NCI-H1048 (cell line): Measurements from ENCODE around the gene SLC27A2.
"Not testable (repeated sequence)": the region's sequence is repeated elsewhere in the genome, so short reads cannot be mapped to it uniquely, and the experiment has no call there.

Experiments used
- DNase-seq: peaks from one replicate; lab custom pipeline; 2025; lab: John Stamatoyannopoulos, UW

The SLC27A2 gene

DNA sequence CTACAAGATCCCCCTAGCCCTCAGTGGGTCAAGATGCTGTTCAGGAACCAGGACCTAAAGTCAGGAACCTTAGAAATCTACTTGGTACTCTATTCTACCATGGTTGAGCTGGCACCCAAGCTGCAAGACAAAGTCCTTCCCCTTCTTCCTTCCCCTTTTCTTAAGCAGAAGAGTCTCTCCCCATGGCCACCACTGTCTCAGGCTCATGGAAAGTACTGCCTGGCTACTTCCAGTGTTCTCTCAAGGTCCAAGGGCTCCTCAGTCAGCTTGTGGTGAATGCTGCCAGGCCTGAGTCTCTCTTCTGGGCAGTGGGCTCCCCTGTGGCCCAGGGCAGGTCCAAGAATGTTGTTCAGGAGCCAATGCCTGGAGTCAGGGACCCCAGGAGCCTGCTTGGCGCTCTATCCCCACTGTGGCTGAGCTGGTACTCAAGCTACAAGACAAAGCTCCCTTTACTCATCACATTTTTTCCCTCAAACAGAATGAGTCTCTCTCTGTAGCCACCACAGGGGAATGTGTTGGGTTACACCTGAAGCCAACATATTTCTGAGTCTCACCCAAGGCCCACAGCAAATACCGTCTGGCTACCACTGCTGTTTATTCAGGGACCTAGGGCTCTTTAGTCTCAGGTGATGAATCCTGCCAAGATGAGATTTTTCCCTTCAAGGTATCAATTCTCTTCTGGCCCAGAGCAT is 18.1 kb upstream of the SLC27A2 start:
- DNase-seq, result no peak

DNA sequence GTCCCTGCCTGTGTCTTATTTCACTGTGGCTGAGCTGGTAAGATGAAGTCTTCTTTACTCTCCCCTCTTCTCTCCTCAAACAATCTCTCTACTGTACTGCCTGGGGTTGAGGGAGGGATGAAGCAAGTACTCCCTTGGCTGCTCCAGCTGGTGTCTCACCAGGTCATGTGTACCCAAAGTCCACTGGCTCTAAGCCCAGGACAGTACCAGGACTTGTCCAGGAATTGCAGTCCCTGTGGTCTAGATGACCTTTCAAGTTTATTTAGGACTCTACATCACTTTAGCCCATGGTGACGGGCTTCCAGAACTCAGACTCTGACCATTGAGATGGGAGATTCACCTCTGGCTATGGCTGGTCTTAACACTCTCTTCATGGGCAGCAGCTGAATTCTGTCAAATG is 17.5 kb upstream of the SLC27A2 start:
- no peak for DNase-seq

DNA sequence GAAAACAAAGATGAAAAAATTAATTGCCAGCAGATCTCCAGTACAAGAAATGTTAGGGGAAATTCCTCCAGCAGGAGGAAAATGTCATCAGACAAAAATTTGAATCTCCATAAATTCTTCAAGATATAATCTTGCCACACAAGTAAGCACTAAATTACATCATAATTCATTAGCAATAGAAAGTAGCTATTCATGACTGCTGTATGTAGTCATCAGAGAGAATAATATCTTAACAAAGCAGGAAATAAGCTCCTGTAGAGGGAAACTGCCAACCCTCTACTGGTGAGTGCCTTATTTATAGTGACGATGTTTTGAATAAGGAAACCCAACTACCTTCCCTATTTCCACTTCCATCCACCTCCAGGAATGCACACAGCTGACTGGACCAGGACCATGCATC is 15.8 kb upstream of the SLC27A2 start:
- no peak for DNase-seq

DNA sequence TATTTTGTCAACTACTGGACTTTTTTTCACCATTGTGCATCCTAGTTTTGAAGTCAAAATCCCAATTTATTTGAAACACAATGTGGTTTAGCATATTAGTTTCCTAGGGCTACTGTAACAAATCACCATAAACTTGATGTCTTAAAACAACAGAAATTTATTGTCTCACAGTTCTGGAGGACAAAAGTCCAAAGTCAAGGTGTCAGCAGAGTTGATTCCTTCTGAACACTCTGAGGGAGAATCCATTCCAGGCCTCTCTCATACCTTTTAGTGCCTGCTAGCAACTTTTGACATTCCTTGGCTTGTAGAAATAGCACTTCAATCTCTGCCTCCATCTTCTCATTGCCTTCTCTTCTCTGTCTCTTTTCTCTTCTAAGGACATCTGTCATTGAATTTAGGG is 14.9 kb upstream of the SLC27A2 start:
- DNase-seq, result no peak

DNA sequence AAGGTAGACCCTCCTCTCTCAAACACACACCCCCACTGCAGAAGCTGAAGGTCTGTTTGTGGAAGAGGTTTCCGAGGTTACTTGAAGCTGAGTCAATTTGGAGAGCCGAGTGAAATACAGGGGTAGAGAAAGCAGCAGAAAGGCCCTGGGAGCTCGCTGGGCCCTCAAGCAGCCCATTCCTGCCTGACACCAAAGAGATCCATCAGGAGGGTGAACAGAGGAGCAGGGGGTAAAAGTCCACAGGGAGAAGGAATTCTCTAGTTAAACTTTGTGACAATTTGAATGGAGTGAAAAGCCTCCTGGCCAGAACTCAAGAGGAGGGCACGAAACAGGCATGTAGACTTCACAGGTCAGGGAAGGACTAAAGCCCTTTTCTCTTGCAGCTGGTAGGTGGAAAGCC is 13.6 kb upstream of the SLC27A2 start:
- no peak for DNase-seq

DNA sequence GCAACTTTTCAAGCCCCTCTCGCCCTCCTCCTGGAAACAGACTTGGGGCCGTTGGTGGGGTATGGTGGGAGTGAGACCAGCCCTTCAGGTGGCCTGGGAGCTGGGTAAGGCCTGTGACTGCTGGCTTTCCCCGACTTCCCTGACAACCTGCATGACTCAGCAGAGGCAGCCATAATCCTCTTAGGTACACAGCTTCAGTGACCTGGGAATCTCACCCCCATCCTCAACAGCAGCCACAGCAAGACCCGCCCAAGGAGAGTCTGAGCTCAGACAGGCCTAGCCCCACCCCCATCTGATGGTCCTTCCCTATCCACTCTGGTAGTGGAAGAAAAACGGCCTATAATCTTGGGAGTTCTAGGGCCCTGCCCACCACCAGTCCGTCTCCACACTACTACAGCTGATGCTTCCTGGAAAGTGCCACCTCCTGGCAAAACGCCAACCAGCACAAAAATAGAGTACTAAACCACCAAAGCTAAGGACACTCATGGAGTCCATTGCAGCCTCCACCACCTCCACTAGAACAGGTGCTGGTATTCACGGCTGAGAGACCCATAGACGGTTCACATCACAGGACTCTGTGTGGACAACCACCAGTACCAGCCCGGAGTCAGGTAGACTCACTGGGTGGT is 13.1 kb upstream of the SLC27A2 start:
- no peak for DNase-seq

DNA sequence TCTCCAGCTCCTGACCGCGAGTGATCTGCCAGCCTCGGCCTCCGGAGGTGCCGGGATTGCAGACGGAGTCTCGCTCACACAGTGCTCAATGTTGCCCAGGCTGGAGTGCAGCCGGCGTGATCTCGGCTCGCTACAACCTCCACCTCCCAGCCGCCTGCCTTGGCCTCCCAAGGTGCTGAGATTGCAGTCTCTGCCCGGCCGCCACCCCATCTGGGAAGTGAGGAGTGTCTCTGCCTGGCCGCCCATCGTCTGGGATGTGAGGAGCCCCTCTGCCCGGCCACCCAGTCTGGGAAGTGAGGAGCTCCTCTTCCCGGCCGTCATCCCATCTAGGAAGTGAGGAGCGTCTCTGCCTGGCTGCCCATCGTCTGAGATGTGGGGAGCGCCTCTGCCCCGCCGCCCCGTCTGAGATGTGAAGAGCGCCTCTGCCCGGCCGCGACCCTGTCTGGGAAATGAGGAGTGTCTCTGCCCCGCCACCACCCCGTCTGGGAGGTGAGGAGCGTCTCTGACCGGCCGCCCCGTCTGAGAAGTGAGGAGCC is 9.6 kb upstream of the SLC27A2 start:
- DNase-seq, result not testable (repeated sequence)

DNA sequence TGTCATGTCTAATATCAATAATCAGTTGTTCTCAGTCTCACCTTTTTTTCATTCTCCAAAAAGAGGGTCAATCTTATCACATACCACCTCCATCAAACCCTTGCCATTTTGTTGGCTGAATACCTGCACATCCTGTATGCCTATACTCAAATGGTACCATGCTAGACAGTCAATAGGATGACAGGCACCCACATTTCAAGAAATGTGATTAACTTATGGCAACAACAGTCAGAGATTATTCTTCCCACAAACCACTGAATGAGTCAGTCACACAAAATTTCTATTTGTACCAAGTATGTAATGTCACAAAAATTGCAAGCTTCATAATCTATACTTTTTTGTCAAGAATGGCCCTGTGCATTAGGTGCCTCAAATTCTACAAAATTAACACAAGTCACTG is 5.1 kb upstream of the SLC27A2 start:
- DNase-seq, result no peak

DNA sequence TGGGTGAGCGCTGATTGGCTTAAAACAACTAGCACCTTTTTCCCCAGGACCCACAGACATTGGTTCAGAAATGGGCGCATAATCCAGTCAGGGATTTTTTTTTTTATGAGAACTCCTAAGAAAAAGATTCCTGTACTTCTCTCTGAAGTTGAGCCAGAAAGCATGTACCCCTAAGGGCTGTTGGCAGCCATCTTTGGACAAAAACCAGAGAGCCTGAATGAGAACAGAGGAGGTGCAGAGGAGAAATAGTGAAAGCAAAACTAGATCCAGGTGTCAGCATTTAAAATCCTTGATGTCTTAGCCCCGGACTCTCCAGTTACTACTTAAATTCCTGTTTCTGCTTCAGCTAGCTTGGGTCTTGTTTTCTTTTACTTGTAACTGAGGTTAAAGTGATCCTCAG is 1.9 kb upstream of the SLC27A2 start:
- DNase-seq, result no peak

DNA sequence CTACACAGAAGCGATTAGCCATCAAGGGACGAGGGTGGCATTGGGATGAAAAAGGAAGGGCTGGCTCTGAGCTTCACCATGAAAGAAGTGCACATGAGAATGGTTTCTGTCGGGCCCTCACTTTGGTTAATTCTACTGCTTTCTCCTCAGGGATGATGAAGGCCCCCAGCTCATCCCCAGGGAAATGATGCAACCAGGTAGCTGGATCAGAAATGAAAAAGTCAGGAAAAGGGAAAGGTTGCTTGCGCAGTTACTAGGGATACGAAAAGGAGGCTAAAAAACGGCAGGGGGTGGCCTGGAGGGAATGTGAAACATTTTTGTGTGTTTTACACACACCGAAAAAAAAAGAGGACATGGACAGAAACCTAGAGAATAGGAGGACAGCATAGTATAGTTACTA is 1.4 kb upstream of the SLC27A2 start:
- no peak for DNase-seq

DNA sequence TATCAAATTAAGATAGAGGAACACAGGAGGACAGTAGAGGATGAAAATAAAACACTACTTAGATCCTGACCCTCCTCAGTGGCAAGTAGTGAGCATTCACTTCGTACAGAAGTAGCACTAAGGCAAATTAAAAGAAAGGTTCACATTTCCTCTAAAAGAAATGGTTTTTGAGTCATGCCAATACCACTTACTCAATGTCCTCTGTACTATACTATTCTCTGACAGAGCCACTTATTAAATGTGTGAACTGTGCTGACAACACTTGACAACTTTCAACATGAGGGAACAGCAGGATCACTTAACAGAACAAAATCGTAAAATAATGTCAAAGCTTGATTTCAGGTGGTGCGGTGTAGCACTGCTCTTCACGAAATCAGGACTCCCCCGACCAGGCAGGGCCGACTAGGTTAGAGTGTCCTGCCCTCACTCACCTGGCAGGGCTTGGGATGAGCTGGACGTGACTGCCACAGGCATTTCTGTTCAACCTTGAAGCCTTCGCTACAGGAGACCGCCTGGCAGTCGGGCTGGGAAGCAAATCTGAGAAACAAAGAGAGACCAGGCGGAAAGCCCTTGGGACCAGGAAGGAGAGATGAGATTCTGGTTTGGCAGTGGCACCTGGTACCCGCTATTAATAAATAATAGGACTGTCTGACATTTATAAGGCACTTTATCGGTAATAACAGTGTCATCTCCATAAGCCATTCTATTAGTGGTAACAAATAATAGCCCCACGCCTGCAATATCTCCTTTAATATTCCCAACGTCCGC is 611 bp upstream of the SLC27A2 start:
- DNase-seq, result no peak

DNA sequence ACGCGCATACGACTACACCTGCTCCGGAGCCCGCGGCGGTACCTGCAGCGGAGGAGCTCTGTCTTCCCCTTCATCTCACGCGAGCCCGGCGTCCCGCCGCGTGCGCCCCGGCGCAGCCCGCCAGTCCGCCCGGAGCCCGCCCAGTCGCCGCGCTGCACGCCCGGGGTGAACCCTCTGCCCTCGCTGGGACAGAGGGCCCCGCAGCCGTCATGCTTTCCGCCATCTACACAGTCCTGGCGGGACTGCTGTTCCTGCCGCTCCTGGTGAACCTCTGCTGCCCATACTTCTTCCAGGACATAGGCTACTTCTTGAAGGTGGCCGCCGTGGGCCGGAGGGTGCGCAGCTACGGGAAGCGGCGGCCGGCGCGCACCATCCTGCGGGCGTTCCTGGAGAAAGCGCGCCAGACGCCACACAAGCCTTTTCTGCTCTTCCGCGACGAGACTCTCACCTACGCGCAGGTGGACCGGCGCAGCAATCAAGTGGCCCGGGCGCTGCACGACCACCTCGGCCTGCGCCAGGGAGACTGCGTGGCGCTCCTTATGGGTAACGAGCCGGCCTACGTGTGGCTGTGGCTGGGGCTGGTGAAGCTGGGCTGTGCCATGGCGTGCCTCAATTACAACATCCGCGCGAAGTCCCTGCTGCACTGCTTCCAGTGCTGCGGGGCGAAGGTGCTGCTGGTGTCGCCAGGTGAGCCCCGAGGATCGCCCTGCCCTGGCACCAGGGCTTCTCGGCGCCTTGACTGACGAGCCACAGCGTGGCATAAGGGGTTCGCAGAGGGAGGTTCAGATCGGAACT is 420 bp downstream of the SLC27A2 start:
- no peak for DNase-seq

DNA sequence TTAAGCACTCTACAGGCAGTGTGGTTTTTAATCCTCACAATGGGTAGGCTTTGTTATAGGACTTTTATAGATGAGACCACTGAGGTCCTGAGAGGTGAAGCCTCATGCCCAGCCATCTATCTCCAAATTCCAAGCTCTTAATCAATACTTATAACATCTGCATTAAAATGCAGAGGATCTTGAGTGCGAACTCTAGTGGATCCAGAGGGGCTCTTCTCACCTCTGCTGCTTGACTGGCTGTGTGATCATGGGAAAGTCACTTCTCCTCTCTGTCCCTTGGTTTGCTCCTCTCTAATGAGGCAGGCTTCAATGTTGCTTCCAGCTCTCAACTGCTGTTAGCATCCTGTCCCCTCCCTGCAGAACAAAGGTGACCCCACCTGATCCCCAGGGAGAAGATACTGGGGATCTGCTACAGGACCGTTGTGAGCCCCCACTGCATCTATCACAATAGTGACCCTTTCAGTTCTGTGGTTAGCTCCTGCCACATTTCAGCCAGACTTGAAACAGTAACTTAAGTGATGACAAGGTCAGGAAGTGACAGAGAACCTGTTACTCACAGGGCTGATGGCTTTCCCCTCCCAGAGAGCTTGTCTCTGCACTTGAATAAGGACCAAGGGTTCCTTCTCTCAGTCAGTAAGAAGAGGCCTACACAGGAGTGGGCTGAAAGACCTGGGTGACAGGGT is 1.3 kb downstream of the SLC27A2 start:
- DNase-seq, result no peak

DNA sequence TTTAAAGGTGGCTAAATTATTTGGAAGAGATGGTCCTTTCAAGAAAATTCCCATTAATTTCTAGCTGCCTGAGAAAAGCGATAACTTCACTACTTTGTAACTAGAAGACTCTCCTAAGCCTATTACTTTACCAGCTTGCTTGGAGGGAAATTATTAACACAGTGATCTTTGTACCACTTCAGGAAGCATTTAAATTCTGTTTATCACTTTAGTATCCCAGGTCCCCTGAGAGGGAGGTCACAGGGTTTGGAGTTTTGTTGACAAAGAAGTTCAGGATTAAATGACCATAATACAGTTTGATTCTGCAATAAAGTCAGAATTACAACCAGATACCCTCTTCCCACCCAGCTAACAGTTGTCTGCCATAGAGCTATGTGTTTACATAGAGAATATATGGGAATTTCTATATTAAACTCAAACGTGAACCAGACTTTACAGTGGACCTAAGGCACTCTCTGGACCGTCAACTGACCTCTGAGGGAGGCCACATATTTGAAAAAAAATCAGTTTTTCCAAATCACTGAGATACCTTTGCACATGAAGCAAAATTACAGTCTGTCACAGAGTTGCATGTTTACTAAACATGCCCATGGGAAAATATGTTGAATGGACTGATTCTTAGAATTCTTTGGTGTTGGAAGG is 3.0 kb downstream of the SLC27A2 start:
- no peak for DNase-seq

DNA sequence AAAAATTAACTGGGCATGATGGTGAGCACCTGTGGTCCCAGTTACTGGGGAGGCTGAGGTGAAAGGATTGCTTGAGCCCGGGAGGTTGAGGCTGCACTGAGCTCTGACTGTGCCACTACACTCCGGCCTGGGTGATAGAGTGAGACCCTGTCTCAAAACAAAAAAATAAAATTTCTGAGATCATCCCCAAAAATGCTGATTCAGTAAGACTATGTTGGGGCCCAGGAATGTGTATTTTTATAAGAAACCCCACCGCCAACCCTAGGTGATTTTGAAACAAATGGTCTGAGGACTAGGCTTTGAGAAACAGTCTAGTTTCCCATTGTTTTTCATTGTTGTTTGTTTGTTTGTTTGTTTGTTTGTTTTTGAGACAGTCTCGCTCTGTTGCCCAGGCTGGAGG is 4.1 kb downstream of the SLC27A2 start:
- DNase-seq, result no peak

DNA sequence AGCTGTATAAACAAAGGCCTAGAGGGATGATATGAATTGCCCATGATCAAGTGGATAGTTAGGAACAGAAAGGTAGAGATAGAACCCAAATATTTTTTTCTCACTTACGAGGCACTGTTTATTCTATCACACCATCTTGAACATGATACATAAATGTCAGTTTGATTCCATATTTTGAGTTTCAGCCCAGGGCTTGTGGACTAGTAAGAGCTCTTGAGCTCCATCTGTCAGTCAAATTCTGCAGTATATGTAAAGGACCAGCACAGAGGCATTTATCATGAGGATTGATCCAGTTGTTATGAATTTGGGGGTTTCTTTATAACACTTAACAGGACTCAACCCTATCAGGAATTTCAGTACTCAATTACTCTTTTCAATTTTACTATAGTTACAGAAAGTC is 4.8 kb downstream of the SLC27A2 start:
- no peak for DNase-seq

DNA sequence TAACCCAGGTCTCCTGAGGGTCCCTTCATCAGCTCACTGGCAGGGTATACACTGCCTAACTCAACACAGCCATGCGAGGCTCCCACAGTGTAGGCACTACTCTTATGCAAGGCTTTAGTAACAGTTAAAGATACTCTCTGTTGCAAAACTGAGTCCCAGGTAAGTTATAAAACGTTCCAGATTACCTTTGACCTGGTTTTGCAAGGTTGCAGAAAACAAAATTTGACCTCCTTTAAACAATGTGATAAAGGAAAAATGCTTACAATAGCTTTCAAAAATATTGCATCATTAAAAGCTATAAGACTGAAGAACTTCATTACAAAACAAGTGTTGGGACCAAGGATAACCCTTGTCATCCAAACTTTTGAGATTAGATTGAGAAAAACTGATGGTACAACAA is 5.5 kb downstream of the SLC27A2 start:
- no peak for DNase-seq

DNA sequence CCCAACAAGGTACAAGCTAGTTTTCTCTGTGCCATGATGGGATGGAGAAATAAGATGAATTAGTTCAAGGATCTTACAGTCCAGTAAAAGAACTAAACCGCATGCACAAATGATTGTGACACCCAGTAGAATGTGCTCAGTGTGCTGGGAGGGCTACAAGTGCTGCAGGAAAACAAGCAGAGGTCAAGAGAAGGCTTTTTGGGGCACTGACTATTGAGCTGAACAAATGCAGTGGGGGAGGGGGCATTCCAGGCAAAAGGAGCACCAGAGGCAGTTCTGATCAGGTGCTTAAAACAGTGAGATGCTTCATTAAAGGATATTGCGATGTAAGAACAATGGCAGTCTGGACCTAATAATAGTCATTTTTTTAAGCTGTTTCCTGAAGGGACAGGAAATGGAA is 6.0 kb downstream of the SLC27A2 start:
- no peak for DNase-seq

DNA sequence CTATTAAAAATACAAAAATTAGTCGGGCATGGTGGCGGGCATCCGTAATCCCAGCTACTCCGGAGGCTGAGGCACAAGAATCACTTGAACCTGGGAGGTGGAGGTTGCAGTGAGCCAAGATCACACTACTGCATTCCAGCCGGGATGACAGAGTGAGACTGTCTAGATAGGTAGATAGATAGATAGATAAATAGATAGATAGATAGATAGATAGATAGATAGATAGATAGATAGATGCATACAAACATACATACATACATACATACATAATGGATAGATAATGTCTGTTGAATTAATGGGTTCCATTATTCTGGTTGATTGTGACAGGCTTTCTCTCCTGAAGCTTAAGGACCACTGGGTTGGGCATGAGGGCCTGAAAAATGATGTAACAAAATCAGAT is 6.8 kb downstream of the SLC27A2 start:
- DNase-seq, result not testable (repeated sequence)

DNA sequence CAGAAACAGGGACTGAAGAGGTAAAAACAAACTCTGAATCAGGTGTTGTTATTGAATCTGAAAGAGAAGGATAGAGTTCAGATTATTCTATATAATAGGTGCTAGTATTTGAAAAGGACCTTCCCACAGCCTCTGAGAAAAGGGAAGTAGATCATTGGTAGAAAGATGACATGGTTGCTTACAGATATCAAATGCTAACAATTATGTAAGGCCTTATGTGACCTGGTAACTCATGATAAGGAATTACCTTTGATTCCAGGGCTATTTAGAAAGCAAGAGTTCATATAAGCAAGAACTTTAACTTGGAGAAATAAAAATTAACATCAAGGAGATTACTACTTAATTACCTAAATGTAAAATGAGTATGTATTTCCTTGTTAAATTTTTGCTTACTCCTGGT is 7.6 kb downstream of the SLC27A2 start:
- no peak for DNase-seq

DNA sequence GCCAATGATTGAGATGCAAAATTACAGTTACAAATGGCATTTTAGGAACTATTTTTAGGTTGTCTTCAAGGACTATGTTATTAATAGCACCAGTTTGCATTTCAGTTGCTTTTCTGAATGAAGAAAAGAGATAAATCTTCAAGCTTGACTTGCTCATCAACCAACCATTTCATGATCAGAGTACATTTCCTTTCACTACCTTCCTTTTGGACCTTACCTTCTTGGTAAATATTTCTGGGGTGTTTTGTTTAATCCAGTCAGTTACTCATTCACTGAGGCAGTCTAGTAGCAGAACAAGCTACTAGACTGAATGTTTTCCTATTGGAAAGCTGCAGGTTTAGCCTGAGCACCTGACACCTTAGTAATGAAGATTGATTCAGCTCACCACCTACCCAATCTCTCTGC is 8.2 kb downstream of the SLC27A2 start:
- DNase-seq, result no peak
